GM23248 (cell line): ENCODE measurements around the gene DBF4B. TPM values are rescaled to one million over a fixed set of nuclear protein-coding genes. Genes with fewer than 3 reads are reported as not detected.
A peak's percentile ranks its signal among the peaks of the same experiment; 100 is the strongest.

Experiments
- DNase-seq: peaks from one replicate; pipeline ENCODE4 v3.0.0-alpha.2; 2015
- H2AFZ ChIP-seq: fragments of 200-600 bp; sonication (generic); 2 replicates; pipeline ENCODE4 v1.6.1; 2016; ENCODE audit warnings: antibody characterized with exemption
- H3F3A ChIP-seq: fragments of 200-600 bp; sonication (generic); 2 replicates; pipeline ENCODE4 v1.6.1; 2016; ENCODE audit warnings: mild to moderate bottlenecking, antibody characterized with exemption, mixed run types; ENCODE audit not compliant: insufficient read depth
- H3K27ac ChIP-seq: fragments of 200-600 bp; sonication (generic); 2 replicates; pipeline ENCODE4 v1.5.1; 2016; ENCODE audit warnings: mild to moderate bottlenecking
- H3K27me3 ChIP-seq: fragments of 200-600 bp; sonication (generic); replicated peaks from 2 replicates; pipeline ENCODE4 v1.6.1; 2016; ENCODE audit warnings: mild to moderate bottlenecking; ENCODE audit not compliant: insufficient read depth
- H3K36me3 ChIP-seq: fragments of 200-600 bp; sonication (generic); 2 replicates; pipeline ENCODE4 v1.6.1; 2016; ENCODE audit warnings: low read depth, mild to moderate bottlenecking
- H3K4me1 ChIP-seq: fragments of 200-600 bp; sonication (generic); 2 replicates; pipeline ENCODE4 v1.6.1; 2016; ENCODE audit warnings: mild to moderate bottlenecking; ENCODE audit not compliant: insufficient read depth
- H3K4me2 ChIP-seq: fragments of 200-600 bp; sonication (generic); one replicate; pipeline ENCODE4 v1.6.1; 2016; ENCODE audit warnings: mild to moderate bottlenecking; ENCODE audit not compliant: unreplicated experiment
- H3K4me3 ChIP-seq: fragments of 200-600 bp; sonication (generic); 2 replicates; pipeline ENCODE4 v1.5.1; 2016; ENCODE audit warnings: mild to moderate bottlenecking
- H3K79me2 ChIP-seq: fragments of 200-600 bp; sonication (generic); 2 replicates; pipeline ENCODE4 v1.6.1; 2016; ENCODE audit warnings: mild to moderate bottlenecking; ENCODE audit not compliant: insufficient read depth
- H3K9ac ChIP-seq: fragments of 200-600 bp; sonication (generic); 2 replicates; pipeline ENCODE4 v1.6.1; 2016; ENCODE audit warnings: mild to moderate bottlenecking
- H3K9me2 ChIP-seq: fragments of 200-600 bp; sonication (generic); 2 replicates; pipeline ENCODE4 v1.6.1; 2016; ENCODE audit warnings: mixed run types, mild to moderate bottlenecking, moderate library complexity; ENCODE audit not compliant: insufficient read depth
- H3K9me3 ChIP-seq: fragments of 200-600 bp; sonication (generic); one replicate; pipeline ENCODE4 v1.6.1; 2017; ENCODE audit warnings: low read depth
- H4K20me1 ChIP-seq: fragments of 200-600 bp; sonication (generic); 2 replicates; pipeline ENCODE4 v1.6.0; 2016; ENCODE audit not compliant: insufficient read depth
- EZH2 ChIP-seq: fragments of 200-600 bp; sonication (generic); IDR thresholded peaks from 2 replicates; pipeline ENCODE4 v1.6.1; 2018; ENCODE audit warnings: antibody characterized with exemption, mild to moderate bottlenecking; ENCODE audit not compliant: insufficient read depth, poor library complexity, severe bottlenecking
- EZH2phosphoT487 ChIP-seq: fragments of 200-600 bp; sonication (generic); IDR thresholded peaks from 2 replicates; pipeline ENCODE4 v1.6.1; 2018; ENCODE audit warnings: antibody characterized with exemption, moderate library complexity, mild to moderate bottlenecking, low read depth; ENCODE audit not compliant: insufficient read depth
- WGBS, 2 experiments: methylation state at CpG; one replicate each; pipeline ENCODE4 v1.1.6; 2015 to 2017; ENCODE audit warnings: low lambda C conversion rate in 2 of 2, low coverage in 1 of 2; ENCODE audit errors: missing lambda C conversion rate in 2 of 2; 5-methylcytosine and 5-hydroxymethylcytosine counted together
- in situ Hi-C: fragments of 300-500 bp; cut with MboI; formaldehyde crosslinking; loops from 2 replicates; pipeline ENCODE4 v1.15.0; 2020
- polyA plus RNA-seq: library from polyadenylated mRNA; unstranded; fragments of >200 nt; fragmentation: Nextera tagmentation; extraction: Ambion mirVana; gene quantifications from 2 replicates; pipeline ENCODE4 v1.2.1, GENCODE V29; 2016
- total RNA-seq: library from RNA; depleted of rRNA; stranded (reverse); fragments of >200 nt; shearing (Covaris generic); gene quantifications from 2 replicates; pipeline ENCODE4 v1.2.3, GENCODE V29; 2014

DBF4B gene
- total and polyA plus RNA-seq, 2 experiments from 2014 or later, result 3.2 to 6.5 TPM

DNA sequence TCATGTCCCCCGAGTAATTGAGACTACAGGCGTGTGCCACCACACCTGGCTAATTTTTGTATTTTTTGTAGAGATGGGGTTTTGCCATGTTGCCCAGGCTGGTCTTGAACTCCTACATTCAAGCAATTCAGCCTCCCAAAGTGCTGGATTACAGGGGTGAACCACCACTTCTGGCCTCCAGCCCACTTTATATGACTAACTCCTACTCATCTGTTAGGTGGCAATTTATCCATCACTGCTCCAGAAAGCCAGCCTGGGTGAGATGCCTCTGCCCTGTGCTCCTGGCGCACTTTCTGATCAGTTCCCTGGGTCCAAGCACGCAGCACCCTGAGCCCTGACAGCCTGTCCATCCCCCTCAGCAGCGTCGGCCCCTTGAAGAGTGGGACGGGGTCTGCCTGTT lies 79.7 kb downstream of the DBF4B start:
- in situ Hi-C loops, result no loop called here

GRCh38 chr17:44792276-44792675 lies 83.8 kb downstream of the DBF4B start:
- Histone ChIP-seq H3K9me3 (no peaks in the 10 kb centered on the region), H3K79me2 (no peaks in the 10 kb centered on the region), H2AFZ (no peak overlapping the region), H4K20me1 (no peaks in the 10 kb centered on the region), H3K9ac (no peak overlapping the region), H3K27me3 (no peaks in the 10 kb centered on the region), H3K4me3 (no peak overlapping the region), H3K27ac (no peak overlapping the region; the same call in 1 of the 2 replicates), H3K4me2 (no peak overlapping the region), H3K9me2 (no peaks in the 10 kb centered on the region), H3F3A (peaks cover 22% of the 10 kb centered on the region), H3K4me1 (peaks cover 28% of the 10 kb centered on the region), H3K36me3 (peaks cover under 1% of the 10 kb centered on the region; the same call in 1 of the 2 replicates)
- 55% methylated on average over 1 of the region's 1 CpG for WGBS, 2 experiments
- TF ChIP-seq EZH2, result no peak
- TF ChIP-seq EZH2phosphoT487, result no peak
- DNase-seq, result peak; percentile 56
- in situ Hi-C loops, result no loop called here

More for the DNA sequence above, 79.7 kb downstream of the DBF4B start:
- H2AFZ ChIP-seq, result no peak overlapping the region
- H3K9me2 ChIP-seq, result no peaks in the 10 kb centered on the region
- WGBS, 2 experiments, result 65 to 74% methylated on average over 7 of the region's 7 CpGs
- H3K4me2 ChIP-seq, result no peak overlapping the region
- H3F3A ChIP-seq, result no peaks in the 10 kb centered on the region
- H3K79me2 ChIP-seq, result no peaks in the 10 kb centered on the region
- H3K9ac ChIP-seq, result no peak overlapping the region
- H3K4me1 ChIP-seq, result peaks cover 10% of the 10 kb centered on the region
- no peaks in the 10 kb centered on the region for H3K9me3 ChIP-seq
- no peaks in the 10 kb centered on the region for H3K27me3 ChIP-seq
- TF ChIP-seq EZH2, result no peak
- H3K4me3 ChIP-seq, result no peak overlapping the region
- no peaks in the 10 kb centered on the region for H3K36me3 ChIP-seq
- DNase-seq, result peak; percentile 40
- no peaks in the 10 kb centered on the region for H4K20me1 ChIP-seq
- H3K27ac ChIP-seq, result no peak overlapping the region

DNA sequence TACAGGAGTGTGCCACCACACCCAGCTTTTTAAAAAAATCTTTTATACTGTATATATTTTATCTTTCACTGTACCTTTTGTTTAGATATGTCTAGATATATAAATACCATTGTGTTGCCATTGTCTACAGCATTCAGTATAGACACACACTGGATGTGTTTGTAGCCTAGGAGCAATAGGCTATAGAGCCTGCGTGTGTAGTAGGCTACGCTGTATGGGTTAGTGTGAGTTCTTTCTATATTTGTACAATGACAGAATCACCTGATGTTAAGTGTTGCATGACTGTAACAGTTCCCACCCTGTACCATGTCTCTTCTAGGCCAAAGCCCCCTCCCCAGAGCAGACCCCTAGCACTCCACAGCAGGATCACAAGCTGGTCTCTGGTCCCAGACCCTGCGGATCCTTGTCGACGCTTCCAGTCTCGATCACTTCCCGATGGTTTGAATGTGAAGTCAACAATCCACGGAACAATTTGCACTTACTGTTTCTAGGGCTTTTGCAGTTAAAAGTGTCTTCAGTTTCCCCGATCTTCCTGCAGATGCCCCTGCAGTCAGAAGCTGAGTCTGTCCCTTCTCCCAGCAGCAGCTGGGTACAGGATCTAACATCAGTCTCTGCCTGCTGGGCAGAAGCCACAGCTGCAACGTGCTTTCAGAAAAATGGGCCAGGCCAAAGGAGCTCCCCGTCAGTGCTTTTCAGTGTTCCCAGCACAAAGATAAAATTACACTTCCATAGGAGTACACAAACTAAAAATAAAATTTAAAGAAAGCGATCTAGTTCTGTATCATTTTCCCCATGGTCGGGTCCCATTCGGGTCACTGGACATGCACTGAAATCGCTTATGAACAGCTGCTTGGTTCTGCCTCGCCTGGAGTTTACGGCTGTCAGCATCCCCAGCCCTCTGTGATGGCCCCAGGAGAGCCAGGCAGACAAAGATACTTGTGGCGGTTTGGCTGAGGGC lies 85.7 kb downstream of the DBF4B start:
- Histone ChIP-seq H3K4me1 (peaks cover 28% of the 10 kb centered on the region), H4K20me1 (no peaks in the 10 kb centered on the region), H3K27ac (peak overlapping the region; percentile 90), H3K9me2 (no peaks in the 10 kb centered on the region), H3F3A (peaks cover 35% of the 10 kb centered on the region), H3K4me3 (no peak overlapping the region), H3K9ac (peak overlapping the region; percentile 48), H2AFZ (peak overlapping the region; percentile 4; the same call in 1 of the 2 replicates), H3K36me3 (peaks cover 9% of the 10 kb centered on the region; the same call in 1 of the 2 replicates), H3K9me3 (no peaks in the 10 kb centered on the region), H3K4me2 (peak overlapping the region; percentile 46), H3K79me2 (no peaks in the 10 kb centered on the region), H3K27me3 (no peaks in the 10 kb centered on the region)
- TF ChIP-seq EZH2 (no peak), EZH2phosphoT487 (no peak)
- no peak for DNase-seq
- in situ Hi-C loops, result no loop called here
- WGBS, 2 experiments, result 77 to 81% methylated on average over 18 of the region's 18 CpGs

DNA sequence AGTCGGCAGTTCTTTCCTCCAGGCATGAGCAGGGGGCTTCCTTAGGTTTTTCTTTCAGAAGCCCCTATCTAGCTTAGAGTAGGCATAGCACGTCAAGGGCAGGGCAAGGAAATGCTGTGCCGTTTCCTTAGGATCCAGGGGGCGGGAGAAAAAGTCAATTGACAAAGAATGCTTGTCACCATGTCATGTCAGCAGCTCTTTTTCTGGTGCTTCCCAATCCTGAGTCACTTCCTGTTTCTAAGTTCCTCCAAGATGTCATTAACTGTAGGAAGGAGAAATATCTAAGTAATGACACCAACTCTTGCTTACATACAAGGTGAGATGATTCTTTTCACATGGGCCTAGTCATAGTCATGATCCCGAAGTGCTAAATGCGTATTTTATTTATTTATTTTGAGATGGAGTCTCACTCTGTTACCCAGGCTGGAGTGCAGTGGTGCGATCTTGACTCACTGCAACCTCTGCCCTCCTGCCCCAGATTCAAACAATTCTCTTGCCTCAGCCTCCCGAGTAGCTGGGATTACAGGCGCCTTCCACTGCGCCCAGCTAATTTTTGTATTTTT lies 86.5 kb downstream of the DBF4B start:
- peaks cover 9% of the 10 kb centered on the region; the same call in 1 of the 2 replicates for H3K36me3 ChIP-seq
- peaks cover 5% of the 10 kb centered on the region for H3K79me2 ChIP-seq
- no peaks in the 10 kb centered on the region for H3K27me3 ChIP-seq
- peaks cover 28% of the 10 kb centered on the region for H3K4me1 ChIP-seq
- peak overlapping the region; percentile 49 for H3K4me2 ChIP-seq
- peak overlapping the region; percentile 90 for H3K27ac ChIP-seq
- no peak for TF ChIP-seq EZH2
- peak; percentile 62; the same call in 1 of the 2 replicates for TF ChIP-seq EZH2phosphoT487
- no peaks in the 10 kb centered on the region for H3K9me2 ChIP-seq
- H3K9ac ChIP-seq, result peak overlapping the region; percentile 65
- 5 to 9% methylated on average over 10 of the region's 10 CpGs for WGBS, 2 experiments
- DNase-seq, result peak; percentile 96
- no peak overlapping the region for H3K4me3 ChIP-seq
- in situ Hi-C loops, result no loop called here
- peaks cover 35% of the 10 kb centered on the region for H3F3A ChIP-seq
- no peaks in the 10 kb centered on the region for H3K9me3 ChIP-seq
- no peaks in the 10 kb centered on the region for H4K20me1 ChIP-seq
- H2AFZ ChIP-seq, result peak overlapping the region; percentile 4; the same call in 1 of the 2 replicates
